ENCODE data around the gene SLC38A7.
"Not testable (repeated sequence)": the region's sequence is repeated elsewhere in the genome, so short reads cannot be mapped to it uniquely, and the experiment has no call there.

Gene SLC38A7

GRCh38 chr16:58678269-58678668 lies 6.3 kb downstream of the SLC38A7 start:
- DNase-seq, result no peak

- no peak for DNase-seq
Observed at GRCh38 chr16:58670946-58671583, 13.5 kb downstream of the SLC38A7 start.

- no peak for DNase-seq
Observed at GRCh38 chr16:58670177-58670576, 14.4 kb downstream of the SLC38A7 start.

- DNase-seq, result no peak
Observed at GRCh38 chr16:58665200-58665599, 19.4 kb downstream of the SLC38A7 start.

GRCh38 chr16:58661199-58661830 lies 23.3 kb downstream of the SLC38A7 start:
- peak; percentile 83 for DNase-seq

- not testable (repeated sequence) for DNase-seq
Observed at GRCh38 chr16:58659911-58660310, 24.7 kb downstream of the SLC38A7 start.

- peak; percentile 16 for DNase-seq
Observed at GRCh38 chr16:58658796-58659211, 25.8 kb downstream of the SLC38A7 start.

- no peak for DNase-seq
Observed at GRCh38 chr16:58656899-58657298, 27.7 kb downstream of the SLC38A7 start.

- DNase-seq, result no peak
Observed at GRCh38 chr16:58655215-58655596, 29.4 kb downstream of the SLC38A7 start.

- DNase-seq, result no peak
Observed at GRCh38 chr16:58654560-58655214, 29.9 kb downstream of the SLC38A7 start.

GRCh38 chr16:58652741-58653140 lies 31.8 kb downstream of the SLC38A7 start:
- DNase-seq, result no peak

- no peak for DNase-seq
Observed at GRCh38 chr16:58651965-58652348, 32.6 kb downstream of the SLC38A7 start.

GRCh38 chr16:58649707-58650106 lies 34.9 kb downstream of the SLC38A7 start:
- DNase-seq, result no peak

GRCh38 chr16:58647107-58647506 lies 37.5 kb downstream of the SLC38A7 start:
- no peak for DNase-seq

GRCh38 chr16:58644765-58645487 lies 39.6 kb downstream of the SLC38A7 start:
- DNase-seq, result no peak

GRCh38 chr16:58644108-58644507 lies 40.5 kb downstream of the SLC38A7 start:
- DNase-seq, result no peak

- no peak for DNase-seq
Observed at GRCh38 chr16:58640949-58641348, 43.6 kb downstream of the SLC38A7 start.

- DNase-seq, result no peak
Observed at GRCh38 chr16:58639836-58640235, 44.7 kb downstream of the SLC38A7 start.

- no peak for DNase-seq
Observed at GRCh38 chr16:58639230-58639629, 45.3 kb downstream of the SLC38A7 start.

- peak; percentile 86 for DNase-seq
Observed at GRCh38 chr16:58638148-58639036, 46.2 kb downstream of the SLC38A7 start.

- not testable (repeated sequence) for DNase-seq
Observed at GRCh38 chr16:58637021-58637420, 47.5 kb downstream of the SLC38A7 start.

- DNase-seq, result no peak
Observed at GRCh38 chr16:58636466-58636865, 48.1 kb downstream of the SLC38A7 start.
